ENCODE data around the gene FGF14.

FGF14 gene

GRCh38 chr13:102347490-102347889 lies 54.4 kb downstream of the FGF14 start:
- Histone ChIP-seq H3K27me3 (ENCODE audit: control insufficient read depth, insufficient read depth, low read length) (no peaks in the 10 kb centered on the region), H3K36me3 (ENCODE audit: control insufficient read depth, insufficient read depth, low read length) (no peaks in the 10 kb centered on the region), H3K9me3 (ENCODE audit: control insufficient read depth, low read length) (no peaks in the 10 kb centered on the region), H3K4me1 (no peaks in the 10 kb centered on the region), H2AFZ (no peak overlapping the region), H3K9ac (no peak overlapping the region), H3K4me2 (ENCODE audit: low read length) (no peak overlapping the region), H3K27ac (no peak overlapping the region), H3K79me2 (no peaks in the 10 kb centered on the region), H3K4me3 (ENCODE audit: low read depth, low read length) (no peak overlapping the region)
- no peak for TF ChIP-seq CTCF (IDR thresholded peaks at IDR 0.05)

DNA sequence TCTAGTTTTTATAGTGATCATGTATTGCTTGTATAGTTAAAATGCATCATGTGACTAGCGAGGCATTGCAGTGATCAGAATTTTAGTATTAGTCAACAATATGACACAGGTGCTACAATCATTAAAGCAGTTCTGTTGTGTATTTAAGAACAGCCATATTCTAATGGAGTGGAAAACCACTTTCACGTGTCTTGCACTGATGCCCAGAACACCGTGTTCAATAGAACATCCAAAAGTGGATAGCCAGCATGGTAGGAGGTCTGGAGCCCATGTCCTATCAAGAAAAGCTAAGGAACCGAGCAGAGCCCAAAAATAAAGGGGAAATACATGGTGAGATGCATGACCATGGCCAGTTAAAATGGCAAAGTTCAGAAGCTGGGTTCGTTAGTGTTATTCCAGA lies 55.1 kb downstream of the FGF14 start:
- H3K9me3 ChIP-seq (ENCODE audit: control insufficient read depth, low read length) = no peaks in the 10 kb centered on the region
- no peak overlapping the region for H3K9ac ChIP-seq
- no peak for TF ChIP-seq CTCF (IDR thresholded peaks at IDR 0.05)
- H2AFZ ChIP-seq = no peak overlapping the region
- no peaks in the 10 kb centered on the region for H3K4me1 ChIP-seq
- H3K36me3 ChIP-seq (ENCODE audit: control insufficient read depth, insufficient read depth, low read length) = no peaks in the 10 kb centered on the region
- H3K4me3 ChIP-seq (ENCODE audit: low read depth, low read length) = no peak overlapping the region
- H3K79me2 ChIP-seq = no peaks in the 10 kb centered on the region
- no peaks in the 10 kb centered on the region for H3K27me3 ChIP-seq (ENCODE audit: control insufficient read depth, insufficient read depth, low read length)
- H3K4me2 ChIP-seq (ENCODE audit: low read length) = no peak overlapping the region
- no peak overlapping the region for H3K27ac ChIP-seq

DNA sequence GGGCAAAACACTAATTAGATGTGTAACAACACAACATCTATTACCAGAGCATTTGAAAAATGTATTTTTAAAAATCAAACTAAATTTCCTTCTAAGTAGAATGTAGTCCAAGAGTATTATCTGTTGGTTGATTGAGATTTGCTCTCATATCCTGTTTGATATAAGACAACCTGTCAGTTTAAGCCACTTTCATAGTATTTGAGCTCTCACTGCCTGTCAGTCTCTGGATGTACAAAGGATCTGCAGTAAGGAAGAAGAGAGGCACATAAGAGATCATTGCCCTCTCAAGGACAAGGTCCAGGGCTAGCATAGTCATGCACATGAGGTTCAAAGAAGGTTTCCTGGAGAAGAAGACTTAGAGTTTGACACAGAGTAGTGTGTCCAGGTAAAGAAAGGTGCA lies 57.4 kb downstream of the FGF14 start:
- no peak for TF ChIP-seq CTCF (IDR thresholded peaks at IDR 0.05)
- Histone ChIP-seq H3K4me3 (ENCODE audit: low read depth, low read length) (no peak overlapping the region), H2AFZ (no peak overlapping the region), H3K79me2 (no peaks in the 10 kb centered on the region), H3K9me3 (ENCODE audit: control insufficient read depth, low read length) (no peaks in the 10 kb centered on the region), H3K36me3 (ENCODE audit: control insufficient read depth, insufficient read depth, low read length) (no peaks in the 10 kb centered on the region), H3K4me2 (ENCODE audit: low read length) (no peak overlapping the region), H3K27ac (no peak overlapping the region), H3K27me3 (ENCODE audit: control insufficient read depth, insufficient read depth, low read length) (no peaks in the 10 kb centered on the region), H3K4me1 (no peaks in the 10 kb centered on the region), H3K9ac (no peak overlapping the region)

DNA sequence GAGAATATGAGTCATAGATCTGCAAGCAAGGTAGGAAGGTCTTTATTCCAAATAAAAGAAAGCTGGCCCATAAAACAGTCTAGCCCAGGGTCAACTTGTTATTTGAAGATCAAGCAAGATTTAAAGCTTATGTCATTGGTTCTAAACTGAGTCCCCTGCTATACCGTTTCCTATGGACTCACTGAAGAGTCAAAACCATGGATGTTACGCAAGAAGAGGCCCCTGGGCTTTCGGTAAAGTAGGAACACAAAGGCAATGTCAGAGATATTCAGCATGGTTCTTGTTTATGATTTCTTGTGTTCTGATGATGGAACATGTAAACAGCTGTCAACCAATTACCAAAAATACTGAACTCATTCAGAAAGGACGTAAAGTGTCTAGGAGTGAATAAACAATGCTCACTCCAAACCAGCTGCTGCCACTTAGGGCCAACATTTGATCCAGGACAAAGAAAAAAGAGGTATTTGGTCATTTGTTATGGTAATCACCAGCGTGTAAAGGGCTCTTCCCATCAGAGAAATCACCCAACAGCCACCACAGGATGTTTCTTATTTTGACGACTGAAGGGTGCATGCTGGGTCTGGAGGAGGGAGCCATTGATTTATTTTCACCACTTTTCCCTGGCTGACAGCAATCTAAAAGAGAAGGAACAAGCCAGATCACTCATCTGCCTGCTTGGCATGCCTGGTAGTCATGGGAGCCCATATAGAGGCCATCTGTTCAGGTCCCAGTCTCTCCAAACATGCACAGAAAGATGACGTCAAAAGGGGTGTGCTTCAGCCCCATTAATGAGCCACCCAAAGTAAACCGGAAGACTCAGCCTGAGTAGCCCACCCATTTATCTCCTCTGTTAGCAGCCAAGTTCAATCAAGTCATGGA lies 68.3 kb downstream of the FGF14 start:
- no peak for TF ChIP-seq CTCF (IDR thresholded peaks at IDR 0.05)
- no peak overlapping the region for H3K4me2 ChIP-seq (ENCODE audit: low read length)
- H3K4me1 ChIP-seq = no peaks in the 10 kb centered on the region
- no peak overlapping the region for H3K4me3 ChIP-seq (ENCODE audit: low read depth, low read length)
- no peaks in the 10 kb centered on the region for H3K27me3 ChIP-seq (ENCODE audit: control insufficient read depth, insufficient read depth, low read length)
- H3K9me3 ChIP-seq (ENCODE audit: control insufficient read depth, low read length) = no peaks in the 10 kb centered on the region
- no peak overlapping the region for H3K9ac ChIP-seq
- no peaks in the 10 kb centered on the region for H3K79me2 ChIP-seq
- H3K27ac ChIP-seq = no peak overlapping the region
- no peaks in the 10 kb centered on the region for H3K36me3 ChIP-seq (ENCODE audit: control insufficient read depth, insufficient read depth, low read length)
- H2AFZ ChIP-seq = no peak overlapping the region

GRCh38 chr13:102328909-102329308 lies 72.9 kb downstream of the FGF14 start:
- Histone ChIP-seq H3K9me3 (ENCODE audit: control insufficient read depth, low read length) (no peaks in the 10 kb centered on the region), H3K9ac (no peak overlapping the region), H3K27ac (no peak overlapping the region), H3K4me1 (no peaks in the 10 kb centered on the region), H2AFZ (no peak overlapping the region), H3K4me2 (ENCODE audit: low read length) (no peak overlapping the region), H3K27me3 (ENCODE audit: control insufficient read depth, insufficient read depth, low read length) (no peaks in the 10 kb centered on the region), H3K36me3 (ENCODE audit: control insufficient read depth, insufficient read depth, low read length) (no peaks in the 10 kb centered on the region), H3K79me2 (no peaks in the 10 kb centered on the region), H3K4me3 (ENCODE audit: low read depth, low read length) (no peak overlapping the region)
- TF ChIP-seq CTCF (IDR thresholded peaks at IDR 0.05) = no peak
